K562 (cell line): ENCODE measurements around the gene SYT7. TPM values are rescaled to one million over a fixed set of nuclear protein-coding genes. Genes with fewer than 3 reads are reported as not detected.

Experiments used
- BRF1 ChIP-seq: IDR thresholded peaks from 3 replicates; pipeline ENCODE4 v1.6.1; 2011; ENCODE audit warnings: borderline replicate concordance, mild to moderate bottlenecking; ENCODE audit not compliant: insufficient read length; ENCODE audit errors: extremely low read depth
- CHCHD3 ChIP-seq: fragments of 250-450 bp; sonication (Bioruptor Pico); IDR thresholded peaks from 2 replicates; pipeline ENCODE4 v2.1.2; 2022; ENCODE audit warnings: mild to moderate bottlenecking
- EZH2 ChIP-seq: IDR thresholded peaks from 2 replicates; pipeline ENCODE4 v1.6.1; 2012; ENCODE audit warnings: low read depth, mild to moderate bottlenecking, inconsistent platforms, low read length, borderline replicate concordance
- HNRNPLL ChIP-seq: fragments of 200-400 bp; formaldehyde crosslinking; IDR thresholded peaks from 2 replicates; pipeline ENCODE4 v1.6.1; 2017; ENCODE audit warnings: low read length, low read depth, mild to moderate bottlenecking; ENCODE audit not compliant: poor library complexity, severe bottlenecking
- KDM5B ChIP-seq: fragments of 200-600 bp; sonication (generic); IDR thresholded peaks from 2 replicates; pipeline ENCODE4 v1.6.1; 2012; ENCODE audit warnings: low read depth, mild to moderate bottlenecking, moderate library complexity, low read length, control low read depth, inconsistent platforms; ENCODE audit not compliant: insufficient replicate concordance
- MAFF ChIP-seq: IDR thresholded peaks from 2 replicates; pipeline ENCODE4 v1.6.1; 2012; ENCODE audit warnings: low read length, improper control_type of control experiment
- MYBL2 ChIP-seq, 2 experiments: fragments of 450-650 bp in 1 of 2; sonication (generic) in 1 of 2; formaldehyde crosslinking in 1 of 2; IDR thresholded peaks; 2 replicates each; pipeline versions ENCODE4 v1.6.1 to v1.8.1; 2017 to 2022; ENCODE audit warnings: borderline replicate concordance in 1 of 2, inconsistent platforms in 1 of 2, low read depth in 1 of 2, mild to moderate bottlenecking in 1 of 2, missing genetic modification reagents in 1 of 2, moderate library complexity in 1 of 2
- NFATC3 ChIP-seq: fragments of 450-650 bp; IDR thresholded peaks from 2 replicates; pipeline ENCODE4 v1.6.1; 2017; ENCODE audit warnings: mild to moderate bottlenecking
- NR4A1 ChIP-seq, 2 experiments: fragments of 250-450 bp in 1 of 2; fragments of 450-650 bp in 1 of 2; sonication (Bioruptor Pico) in 1 of 2; IDR thresholded peaks; 2 replicates each; pipeline versions ENCODE4 v1.4.0 to v1.6.1; 2016 to 2020; ENCODE audit warnings: mild to moderate bottlenecking in 2 of 2, missing compliant biosample characterization in 1 of 2, missing genetic modification characterization in 1 of 2, moderate library complexity in 1 of 2
- PRMT5 ChIP-seq: sonication (generic); formaldehyde crosslinking; IDR thresholded peaks from 2 replicates; pipeline ENCODE4 v1.5.0; 2020; ENCODE audit warnings: missing genetic modification reagents
- RFX1 ChIP-seq: fragments of 450-650 bp; IDR thresholded peaks from 2 replicates; pipeline ENCODE4 v1.6.1; 2016; ENCODE audit warnings: mild to moderate bottlenecking, moderate library complexity
- SREBF1 ChIP-seq: fragments of 150-350 bp; IDR thresholded peaks from 2 replicates; pipeline ENCODE4 v1.6.1; 2014; ENCODE audit warnings: antibody characterized with exemption, low read depth, low read length, borderline replicate concordance
- TFAP4 ChIP-seq: sonication (generic); formaldehyde crosslinking; IDR thresholded peaks from 2 replicates; pipeline ENCODE4 v1.8.0; 2022; ENCODE audit warnings: missing genetic modification reagents, mild to moderate bottlenecking, moderate library complexity, borderline replicate concordance
- THRB ChIP-seq: fragments of 450-650 bp; formaldehyde crosslinking; conservative IDR thresholded peaks from 2 replicates; pipeline ENCODE4 v1.4.0; 2022; ENCODE audit warnings: mild to moderate bottlenecking, missing genetic modification characterization
- ZBTB17 ChIP-seq: fragments of 450-650 bp; formaldehyde crosslinking; IDR thresholded peaks from 2 replicates; pipeline ENCODE4 v1.4.0; 2020; ENCODE audit warnings: mild to moderate bottlenecking
- ZC3H11A ChIP-seq: IDR thresholded peaks from 2 replicates; pipeline ENCODE4 v1.6.1; 2012; ENCODE audit warnings: low read depth, low read length, improper control_type of control experiment
- ZFP30 ChIP-seq: fragments of 250-450 bp; sonication (Bioruptor Pico); IDR thresholded peaks from 2 replicates; pipeline ENCODE4 v1.8.0; 2022; ENCODE audit warnings: moderate library complexity, mild to moderate bottlenecking, inconsistent platforms, borderline replicate concordance
- ZNF212 ChIP-seq: fragments of 450-650 bp; formaldehyde crosslinking; IDR thresholded peaks from 2 replicates; pipeline ENCODE4 v1.4.0; 2020; ENCODE audit warnings: mild to moderate bottlenecking
- polyA plus RNA-seq, 8 experiments: library from polyadenylated mRNA; depleted of rRNA in 4 of 8; stranded (reverse) in 5 of 8; unstranded in 3 of 8; fragments of >200 nt; fragmentation: Nextera tagmentation in 2 of 8; fragmentation: Illumina TruSeq in 1 of 8; extraction: Ambion mirVana in 2 of 8; extraction: Trizol in 1 of 8; gene quantifications; 2 replicates each; pipeline versions ENCODE4 v1.2.1 to v1.2.3, GENCODE V29; 2011 to 2014; ENCODE audit warnings: inconsistent platforms in 1 of 8, missing spikeins in 1 of 8
- total RNA-seq, 7 experiments: library from RNA; depleted of rRNA in 6 of 7; stranded (reverse); fragments of >200 nt in 6 of 7; fragmentation: Illumina TruSeq in 2 of 7; extraction: Trizol in 2 of 7; gene quantifications; 2 replicates each; pipeline versions ENCODE4 v1.2.1 to v1.2.3, GENCODE V29; 2011 to 2021; ENCODE audit warnings: low replicate concordance in 1 of 7
- TF ChIP-seq, protein P1 (sequence below), 2 experiments: fragments of 450-650 bp; IDR thresholded peaks; 2 replicates each; pipeline ENCODE4 v1.6.1; 2016
- TF ChIP-seq, protein P2 (sequence below): fragments of 450-650 bp; IDR thresholded peaks from 2 replicates; pipeline ENCODE4 v1.7.1; 2018; ENCODE audit warnings: mild to moderate bottlenecking, low read depth; ENCODE audit not compliant: partially characterized antibody

The SYT7 gene
- total and polyA plus RNA-seq, 9 of the 15 experiments (the other 6 are each of a cell fraction or from before 2014, with no cell fraction given) = 0.01 to 0.51 (median 0.16) TPM; not detected in 1

DNA sequence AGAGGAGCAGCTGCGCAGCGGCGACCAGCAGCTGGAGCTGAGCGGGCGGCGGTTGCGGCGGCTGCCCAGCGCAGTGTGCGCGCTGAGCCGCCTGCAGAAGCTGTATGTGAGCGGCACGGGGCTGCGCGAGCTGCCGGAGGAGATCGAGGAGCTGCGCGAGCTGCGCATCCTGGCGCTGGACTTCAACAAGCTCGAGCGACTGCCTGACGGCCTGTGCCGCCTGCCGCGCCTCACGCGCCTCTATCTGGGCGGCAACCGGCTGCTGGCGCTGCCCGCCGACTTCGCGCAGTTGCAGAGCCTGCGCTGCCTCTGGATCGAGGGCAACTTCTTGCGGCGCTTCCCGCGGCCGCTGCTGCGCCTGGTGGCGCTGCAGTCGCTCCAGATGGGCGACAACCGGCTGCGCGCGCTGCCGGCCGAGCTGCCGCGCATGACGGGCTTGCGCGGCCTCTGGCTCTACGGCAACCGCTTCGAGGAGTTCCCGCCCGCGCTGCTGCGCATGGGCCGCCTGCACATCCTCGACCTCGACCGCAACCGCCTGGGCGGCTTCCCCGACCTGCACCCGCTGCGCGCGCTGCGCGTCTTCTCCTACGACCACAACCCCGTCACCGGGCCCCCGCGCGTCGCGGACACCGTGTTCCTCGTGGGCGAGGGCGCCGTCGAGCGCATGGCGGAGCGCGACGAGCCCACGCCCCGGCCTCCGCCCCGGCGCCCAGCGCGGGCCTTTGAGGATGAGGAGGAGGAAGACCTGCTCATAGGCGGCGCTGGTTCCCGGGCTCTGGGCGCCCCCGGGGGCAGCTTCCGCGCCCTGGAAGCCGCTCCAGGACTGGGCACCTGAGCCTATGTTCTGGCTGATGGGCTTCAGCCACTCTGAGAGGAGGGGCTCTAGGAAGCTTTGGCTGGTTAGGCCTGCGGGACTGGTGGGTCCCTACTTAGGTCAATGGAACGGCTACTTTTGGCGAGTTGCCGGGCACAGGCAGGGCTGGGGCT, 71.5 kb downstream of the SYT7 start (continued):
- TF ChIP-seq, protein P1, sequence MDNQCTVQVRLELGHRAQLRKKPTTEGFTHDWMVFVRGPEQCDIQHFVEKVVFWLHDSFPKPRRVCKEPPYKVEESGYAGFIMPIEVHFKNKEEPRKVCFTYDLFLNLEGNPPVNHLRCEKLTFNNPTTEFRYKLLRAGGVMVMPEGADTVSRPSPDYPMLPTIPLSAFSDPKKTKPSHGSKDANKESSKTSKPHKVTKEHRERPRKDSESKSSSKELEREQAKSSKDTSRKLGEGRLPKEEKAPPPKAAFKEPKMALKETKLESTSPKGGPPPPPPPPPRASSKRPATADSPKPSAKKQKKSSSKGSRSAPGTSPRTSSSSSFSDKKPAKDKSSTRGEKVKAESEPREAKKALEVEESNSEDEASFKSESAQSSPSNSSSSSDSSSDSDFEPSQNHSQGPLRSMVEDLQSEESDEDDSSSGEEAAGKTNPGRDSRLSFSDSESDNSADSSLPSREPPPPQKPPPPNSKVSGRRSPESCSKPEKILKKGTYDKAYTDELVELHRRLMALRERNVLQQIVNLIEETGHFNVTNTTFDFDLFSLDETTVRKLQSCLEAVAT (IDR thresholded peaks at IDR 0.05) = no peak
- TF ChIP-seq ZC3H11A (no peak), HNRNPLL (peak; percentile 80), BRF1 (no peak), EZH2 (no peak), NR4A1 (CRISPR knock-in tag; IDR thresholded peaks at IDR 0.05) (no peak), NR4A1 (tag; IDR thresholded peaks at IDR 0.05) (no peak), NFATC3 (no peak), SREBF1 (no peak), TFAP4 (CRISPR knock-in tag) (peak; percentile 71; the same call in 1 of the 2 replicates), KDM5B (no peak), ZBTB17 (CRISPR knock-in tag) (no peak), PRMT5 (CRISPR knock-in tag) (no peak), CHCHD3 (CRISPR knock-in tag) (no peak), ZNF212 (no peak), MYBL2 (IDR thresholded peaks at IDR 0.05; ENCODE audit: low read depth) (no peak), MYBL2 (CRISPR knock-in tag; IDR thresholded peaks at IDR 0.05; ENCODE audit: borderline replicate concordance) (no peak), RFX1 (no peak), THRB (no peak), ZFP30 (CRISPR knock-in tag) (no peak), MAFF (no peak)
- TF ChIP-seq, protein P2, sequence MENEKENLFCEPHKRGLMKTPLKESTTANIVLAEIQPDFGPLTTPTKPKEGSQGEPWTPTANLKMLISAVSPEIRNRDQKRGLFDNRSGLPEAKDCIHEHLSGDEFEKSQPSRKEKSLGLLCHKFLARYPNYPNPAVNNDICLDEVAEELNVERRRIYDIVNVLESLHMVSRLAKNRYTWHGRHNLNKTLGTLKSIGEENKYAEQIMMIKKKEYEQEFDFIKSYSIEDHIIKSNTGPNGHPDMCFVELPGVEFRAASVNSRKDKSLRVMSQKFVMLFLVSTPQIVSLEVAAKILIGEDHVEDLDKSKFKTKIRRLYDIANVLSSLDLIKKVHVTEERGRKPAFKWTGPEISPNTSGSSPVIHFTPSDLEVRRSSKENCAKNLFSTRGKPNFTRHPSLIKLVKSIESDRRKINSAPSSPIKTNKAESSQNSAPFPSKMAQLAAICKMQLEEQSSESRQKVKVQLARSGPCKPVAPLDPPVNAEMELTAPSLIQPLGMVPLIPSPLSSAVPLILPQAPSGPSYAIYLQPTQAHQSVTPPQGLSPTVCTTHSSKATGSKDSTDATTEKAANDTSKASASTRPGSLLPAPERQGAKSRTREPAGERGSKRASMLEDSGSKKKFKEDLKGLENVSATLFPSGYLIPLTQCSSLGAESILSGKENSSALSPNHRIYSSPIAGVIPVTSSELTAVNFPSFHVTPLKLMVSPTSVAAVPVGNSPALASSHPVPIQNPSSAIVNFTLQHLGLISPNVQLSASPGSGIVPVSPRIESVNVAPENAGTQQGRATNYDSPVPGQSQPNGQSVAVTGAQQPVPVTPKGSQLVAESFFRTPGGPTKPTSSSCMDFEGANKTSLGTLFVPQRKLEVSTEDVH = peak; percentile 31
